D721Med (cell line): ENCODE data around the gene ATP12A.
A peak's percentile ranks its signal among the peaks of the same experiment; 100 is the strongest.

Experiments used
- DNase-seq: peaks from one replicate; pipeline ENCODE4 v3.0.0; 2011; ENCODE audit warnings: low spot score; ENCODE audit not compliant: insufficient read length
- FAIRE-seq: peaks from 2 replicates; lab custom pipeline; 2011; peaks lifted over from hg19 to GRCh38; lab: Jason Lieb, UNC
- TF ChIP-seq, protein P1 (sequence below): IDR thresholded peaks from 2 replicates; pipeline ENCODE4 v1.5.1; 2012; ENCODE audit warnings: mild to moderate bottlenecking, control low read depth; ENCODE audit not compliant: insufficient read depth; ENCODE audit errors: missing control alignments

The ATP12A gene

DNA sequence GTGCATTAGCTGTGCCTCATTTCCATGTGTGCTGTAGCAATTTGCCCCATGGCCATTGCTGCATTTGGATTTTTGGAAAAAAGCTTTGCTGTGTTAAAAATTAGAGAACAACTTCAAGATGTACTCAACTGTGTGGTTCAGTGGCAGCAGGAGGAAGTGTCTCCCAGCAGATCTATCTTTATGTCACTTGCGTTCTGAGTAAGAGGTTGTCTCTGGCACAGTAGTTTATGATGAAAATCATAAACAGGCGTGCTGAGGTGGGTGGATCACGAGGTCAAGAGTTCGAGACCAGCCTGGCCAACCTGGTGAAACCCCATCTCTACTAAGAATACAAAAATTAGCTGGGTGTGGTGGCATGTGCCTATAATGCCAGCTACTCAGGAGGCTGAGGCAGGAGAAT is 54.7 kb downstream of the ATP12A start:
- FAIRE-seq (no peak), DNase-seq (no peak)
- TF ChIP-seq, protein P1, sequence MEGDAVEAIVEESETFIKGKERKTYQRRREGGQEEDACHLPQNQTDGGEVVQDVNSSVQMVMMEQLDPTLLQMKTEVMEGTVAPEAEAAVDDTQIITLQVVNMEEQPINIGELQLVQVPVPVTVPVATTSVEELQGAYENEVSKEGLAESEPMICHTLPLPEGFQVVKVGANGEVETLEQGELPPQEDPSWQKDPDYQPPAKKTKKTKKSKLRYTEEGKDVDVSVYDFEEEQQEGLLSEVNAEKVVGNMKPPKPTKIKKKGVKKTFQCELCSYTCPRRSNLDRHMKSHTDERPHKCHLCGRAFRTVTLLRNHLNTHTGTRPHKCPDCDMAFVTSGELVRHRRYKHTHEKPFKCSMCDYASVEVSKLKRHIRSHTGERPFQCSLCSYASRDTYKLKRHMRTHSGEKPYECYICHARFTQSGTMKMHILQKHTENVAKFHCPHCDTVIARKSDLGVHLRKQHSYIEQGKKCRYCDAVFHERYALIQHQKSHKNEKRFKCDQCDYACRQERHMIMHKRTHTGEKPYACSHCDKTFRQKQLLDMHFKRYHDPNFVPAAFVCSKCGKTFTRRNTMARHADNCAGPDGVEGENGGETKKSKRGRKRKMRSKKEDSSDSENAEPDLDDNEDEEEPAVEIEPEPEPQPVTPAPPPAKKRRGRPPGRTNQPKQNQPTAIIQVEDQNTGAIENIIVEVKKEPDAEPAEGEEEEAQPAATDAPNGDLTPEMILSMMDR: no peak

DNA sequence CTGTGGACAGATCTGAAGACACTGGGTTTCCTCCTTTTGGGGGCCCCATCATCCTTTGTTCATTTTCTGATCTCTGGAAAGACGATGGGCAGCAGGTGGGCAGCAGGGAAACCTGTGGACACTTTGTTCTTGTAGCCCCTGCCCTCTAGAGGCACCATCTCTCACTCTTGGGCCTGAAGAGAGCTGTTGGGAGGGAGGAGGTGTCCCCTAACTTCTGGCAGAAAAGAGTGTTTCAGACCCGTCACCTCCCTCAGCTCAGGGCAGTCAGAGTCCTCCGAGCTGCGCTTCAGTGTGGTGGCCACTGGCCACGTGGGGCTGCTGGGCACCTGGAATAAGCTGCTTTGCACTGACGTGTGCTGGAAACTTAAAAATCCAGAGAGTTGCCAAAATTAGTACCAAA is 56.8 kb downstream of the ATP12A start:
- no peak for DNase-seq
- TF ChIP-seq, protein P1: no peak
- FAIRE-seq: no peak

DNA sequence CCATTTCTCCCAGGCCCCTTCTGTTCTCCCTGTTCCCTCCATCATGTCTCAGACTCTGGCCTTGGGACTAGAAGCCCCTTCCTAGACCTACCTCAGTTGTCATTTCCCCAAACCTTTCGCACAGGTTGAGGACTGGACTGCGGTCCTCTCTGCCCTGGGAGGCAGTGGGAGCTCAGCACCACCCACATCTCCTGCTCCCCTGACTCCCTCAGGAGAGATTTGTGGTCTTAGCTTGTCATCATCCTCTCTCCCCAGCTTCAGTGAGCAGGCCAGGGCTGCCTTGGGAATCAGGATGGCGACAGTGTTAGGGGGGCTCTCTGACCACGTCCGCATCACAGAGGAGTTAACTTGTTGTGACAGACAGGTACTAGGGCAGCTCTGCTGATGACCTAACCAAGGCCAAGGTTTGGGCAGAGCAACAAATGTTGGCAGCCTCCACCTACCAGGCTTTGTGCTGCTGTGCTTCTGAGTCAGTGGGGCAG is 58.2 kb downstream of the ATP12A start:
- FAIRE-seq (no peak), DNase-seq (no peak)
- TF ChIP-seq, protein P1: no peak

GRCh38 chr13:24740014-24740890 is 60.0 kb downstream of the ATP12A start:
- DNase-seq: no peak
- TF ChIP-seq, protein P1: no peak
- FAIRE-seq: no peak

DNA sequence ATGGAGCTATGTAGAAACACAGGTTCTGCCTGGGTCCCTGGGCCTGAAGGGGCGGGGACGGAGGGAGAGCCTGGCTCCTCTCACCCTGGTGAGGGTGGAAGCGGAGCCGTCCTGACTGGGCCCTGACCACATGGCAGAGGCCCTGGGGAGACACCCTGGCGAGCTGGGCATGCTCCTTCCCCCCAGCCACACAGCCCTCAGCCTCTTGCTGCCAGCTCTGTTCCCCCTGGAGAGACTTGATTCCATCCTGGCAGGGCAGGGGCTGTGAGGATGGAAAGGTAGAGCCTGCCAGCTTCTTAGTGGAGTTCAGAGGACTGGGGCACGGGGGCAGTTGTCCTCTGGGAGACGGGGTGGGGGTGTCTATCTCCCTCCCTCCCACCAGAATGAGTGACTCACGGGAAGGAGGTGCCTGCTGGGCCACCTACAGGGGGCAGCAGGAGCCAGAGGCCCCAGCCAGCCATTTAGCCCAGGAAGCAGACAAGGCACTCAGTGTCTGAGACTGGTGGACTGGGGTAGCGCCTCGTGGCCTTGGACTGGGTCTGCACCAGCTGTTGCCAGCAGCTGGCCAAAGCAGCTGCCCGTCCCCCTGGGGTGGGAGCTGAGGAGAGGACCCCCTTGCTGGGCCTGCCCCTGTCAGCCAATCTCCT is 60.9 kb downstream of the ATP12A start:
- TF ChIP-seq, protein P1: peak; percentile 1
- no peak for DNase-seq
- no peak for FAIRE-seq

DNA sequence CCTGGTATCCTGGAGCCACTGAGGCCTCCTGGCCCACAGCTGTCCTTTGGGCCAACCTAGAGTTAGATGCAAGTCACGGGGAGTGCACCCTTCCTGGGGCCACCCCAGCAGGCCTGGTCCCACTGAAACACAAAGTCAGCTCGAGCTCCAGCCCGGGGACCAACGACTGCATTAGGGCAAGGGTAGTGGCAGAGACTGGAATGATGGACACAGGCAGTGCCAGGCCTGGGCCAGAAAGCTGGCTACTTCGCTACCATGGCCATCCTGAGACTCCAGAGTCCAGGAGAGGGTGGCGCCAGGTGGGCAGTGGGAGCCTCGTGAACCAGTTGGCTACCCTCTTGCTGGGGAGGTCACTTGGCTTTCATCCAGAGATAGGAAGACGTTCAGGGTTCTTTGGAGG is 61.6 kb downstream of the ATP12A start:
- FAIRE-seq (no peak), DNase-seq (no peak)
- TF ChIP-seq, protein P1: no peak
